SK-N-SH (cell line): ENCODE results near the gene UQCRC1.

Experiments
- CTCF ChIP-seq: fragments of 200-600 bp; sonication (generic); IDR thresholded peaks from 2 replicates; pipeline ENCODE4 v1.6.1; 2017; ENCODE audit warnings: antibody characterized with exemption, mild to moderate bottlenecking, moderate library complexity
- EP300 ChIP-seq, 2 experiments: IDR thresholded peaks; 2 replicates each; pipeline versions ENCODE4 v1.4.0 to v1.6.1; 2012; ENCODE audit warnings: borderline replicate concordance in 1 of 2, low read depth in 1 of 2, low read length in 1 of 2
- FOXM1 ChIP-seq: IDR thresholded peaks from 2 replicates; pipeline ENCODE4 v1.4.0; 2012; ENCODE audit warnings: low read depth, mild to moderate bottlenecking
- GABPA ChIP-seq: IDR thresholded peaks from 2 replicates; pipeline ENCODE4 v1.4.0; 2012; ENCODE audit warnings: low read depth, mild to moderate bottlenecking
- JUND ChIP-seq: IDR thresholded peaks from 2 replicates; pipeline ENCODE4 v1.4.0; 2012
- MEF2A ChIP-seq: IDR thresholded peaks from 2 replicates; pipeline ENCODE4 v1.4.0; 2012; ENCODE audit warnings: low read depth, borderline replicate concordance
- MXI1 ChIP-seq: IDR thresholded peaks from 2 replicates; pipeline ENCODE4 v1.6.1; 2012; ENCODE audit warnings: mild to moderate bottlenecking, low read depth, low read length, improper control_type of control experiment
- RCOR1 ChIP-seq: fragments of 150-350 bp; IDR thresholded peaks from 2 replicates; pipeline ENCODE4 v1.6.1; 2017; ENCODE audit warnings: antibody characterized with exemption, low read length
- RFX5 ChIP-seq: IDR thresholded peaks from 2 replicates; pipeline ENCODE4 v1.6.1; 2012; ENCODE audit warnings: mild to moderate bottlenecking, improper control_type of control experiment, low read length
- SIN3A ChIP-seq: IDR thresholded peaks from 2 replicates; pipeline ENCODE4 v1.6.1; 2012; ENCODE audit warnings: low read depth, mild to moderate bottlenecking, low read length, moderate library complexity, borderline replicate concordance
- TEAD4 ChIP-seq: IDR thresholded peaks from 2 replicates; pipeline ENCODE4 v1.4.0; 2012; ENCODE audit warnings: mild to moderate bottlenecking, borderline replicate concordance; ENCODE audit not compliant: insufficient read depth
- ZBTB33 ChIP-seq: IDR thresholded peaks from 2 replicates; pipeline ENCODE4 v1.4.0; 2012; ENCODE audit warnings: low read depth, borderline replicate concordance
- TF ChIP-seq, protein P1 (sequence below): IDR thresholded peaks from 2 replicates; pipeline ENCODE4 v1.6.1; 2012; ENCODE audit warnings: mild to moderate bottlenecking, low read depth, low read length, moderate library complexity
- TF ChIP-seq, protein P2 (sequence below): IDR thresholded peaks from 2 replicates; pipeline ENCODE4 v1.4.0; 2012; ENCODE audit warnings: low read depth

- TF ChIP-seq RCOR1 (no peak), FOXM1 (no peak), RFX5 (no peak), JUND (no peak), MEF2A (no peak), CTCF (no peak), TEAD4 (no peak), ZBTB33 (no peak), GABPA (no peak), SIN3A (no peak), MXI1 (no peak), EP300 (IDR thresholded peaks at IDR 0.05; ENCODE audit: borderline replicate concordance in 1 of 2, low read depth in 1 of 2, low read length in 1 of 2) (no peak)
- TF ChIP-seq, protein P1, sequence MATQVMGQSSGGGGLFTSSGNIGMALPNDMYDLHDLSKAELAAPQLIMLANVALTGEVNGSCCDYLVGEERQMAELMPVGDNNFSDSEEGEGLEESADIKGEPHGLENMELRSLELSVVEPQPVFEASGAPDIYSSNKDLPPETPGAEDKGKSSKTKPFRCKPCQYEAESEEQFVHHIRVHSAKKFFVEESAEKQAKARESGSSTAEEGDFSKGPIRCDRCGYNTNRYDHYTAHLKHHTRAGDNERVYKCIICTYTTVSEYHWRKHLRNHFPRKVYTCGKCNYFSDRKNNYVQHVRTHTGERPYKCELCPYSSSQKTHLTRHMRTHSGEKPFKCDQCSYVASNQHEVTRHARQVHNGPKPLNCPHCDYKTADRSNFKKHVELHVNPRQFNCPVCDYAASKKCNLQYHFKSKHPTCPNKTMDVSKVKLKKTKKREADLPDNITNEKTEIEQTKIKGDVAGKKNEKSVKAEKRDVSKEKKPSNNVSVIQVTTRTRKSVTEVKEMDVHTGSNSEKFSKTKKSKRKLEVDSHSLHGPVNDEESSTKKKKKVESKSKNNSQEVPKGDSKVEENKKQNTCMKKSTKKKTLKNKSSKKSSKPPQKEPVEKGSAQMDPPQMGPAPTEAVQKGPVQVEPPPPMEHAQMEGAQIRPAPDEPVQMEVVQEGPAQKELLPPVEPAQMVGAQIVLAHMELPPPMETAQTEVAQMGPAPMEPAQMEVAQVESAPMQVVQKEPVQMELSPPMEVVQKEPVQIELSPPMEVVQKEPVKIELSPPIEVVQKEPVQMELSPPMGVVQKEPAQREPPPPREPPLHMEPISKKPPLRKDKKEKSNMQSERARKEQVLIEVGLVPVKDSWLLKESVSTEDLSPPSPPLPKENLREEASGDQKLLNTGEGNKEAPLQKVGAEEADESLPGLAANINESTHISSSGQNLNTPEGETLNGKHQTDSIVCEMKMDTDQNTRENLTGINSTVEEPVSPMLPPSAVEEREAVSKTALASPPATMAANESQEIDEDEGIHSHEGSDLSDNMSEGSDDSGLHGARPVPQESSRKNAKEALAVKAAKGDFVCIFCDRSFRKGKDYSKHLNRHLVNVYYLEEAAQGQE: no peak
- TF ChIP-seq, protein P2, sequence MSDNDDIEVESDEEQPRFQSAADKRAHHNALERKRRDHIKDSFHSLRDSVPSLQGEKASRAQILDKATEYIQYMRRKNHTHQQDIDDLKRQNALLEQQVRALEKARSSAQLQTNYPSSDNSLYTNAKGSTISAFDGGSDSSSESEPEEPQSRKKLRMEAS: no peak
Observed at GRCh38 chr3:48644898-48645760, 35.7 kb upstream of the UQCRC1 start.
